Stimulated activated CD8-positive, alpha-beta memory T cell treated with anti-CD3 and anti-CD28 coated beads, Interleukin-4, amount 100 ng/mL, for 4 hours (primary cell): ENCODE results near the gene AFDN.

ENCODE experiments used
- DNase-seq, 2 donors: peaks; one replicate each; pipeline ENCODE4 v3.0.0-alpha.2; 2020; ENCODE audit warnings: low read depth in 2 of 2, low spot score in 1 of 2

Gene AFDN

DNA sequence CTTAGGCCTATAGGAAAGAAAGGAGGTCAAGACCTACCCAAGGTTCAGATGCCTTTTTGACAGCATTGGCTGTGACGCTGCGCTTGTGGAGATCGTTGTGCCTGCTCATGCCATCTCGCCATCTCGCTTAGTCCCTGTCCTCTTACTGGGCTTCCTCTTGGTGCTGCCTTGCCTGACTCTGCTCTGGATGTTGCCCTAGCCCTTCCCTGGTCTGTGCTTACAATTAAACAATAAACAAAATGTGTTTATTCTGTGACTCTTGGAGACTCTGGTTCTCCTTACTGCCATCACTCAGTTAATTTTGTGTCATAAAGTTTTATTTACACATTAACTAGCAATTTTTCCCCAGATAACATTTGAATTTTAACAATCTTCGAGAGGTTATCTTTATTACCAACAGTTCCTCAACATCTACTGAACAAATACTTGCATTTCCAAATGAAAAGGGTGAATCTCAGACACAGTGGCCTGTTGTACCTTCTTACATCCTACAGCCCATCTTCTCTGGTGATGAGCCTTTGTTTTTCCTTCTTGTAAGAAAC lies 11.6 kb downstream of the AFDN start:
- no peak for DNase-seq

GRCh38 chr6:167839343-167839742 lies 12.6 kb downstream of the AFDN start:
- no peak for DNase-seq

- no peak for DNase-seq
Measured at GRCh38 chr6:167839755-167840154, 13.0 kb downstream of the AFDN start.

GRCh38 chr6:167840160-167840525 lies 13.4 kb downstream of the AFDN start:
- no peak for DNase-seq

GRCh38 chr6:167840526-167841179 lies 13.9 kb downstream of the AFDN start:
- DNase-seq = no peak

- DNase-seq = no peak
Measured at GRCh38 chr6:167841981-167842380, 15.3 kb downstream of the AFDN start.

GRCh38 chr6:167842457-167842856 lies 15.7 kb downstream of the AFDN start:
- DNase-seq = no peak

DNA sequence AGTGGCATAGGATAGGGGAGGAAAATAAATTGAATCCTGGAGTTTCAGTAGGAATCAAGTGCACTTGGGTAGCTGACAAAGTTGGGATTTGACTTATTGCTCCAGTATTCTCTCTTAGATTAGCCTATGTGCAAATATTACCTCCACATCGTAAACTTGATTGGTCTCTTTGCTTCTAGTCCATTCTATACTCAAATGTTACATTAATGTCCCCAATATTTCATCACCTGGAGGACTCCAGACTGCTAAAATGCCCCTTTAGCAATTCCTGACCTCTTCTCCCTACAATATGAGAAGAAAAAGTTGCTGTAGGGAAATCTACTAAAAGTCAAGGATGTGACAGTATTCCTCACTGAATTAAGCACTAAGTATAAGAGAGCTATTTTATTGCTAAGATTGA lies 16.3 kb downstream of the AFDN start:
- DNase-seq = no peak

DNA sequence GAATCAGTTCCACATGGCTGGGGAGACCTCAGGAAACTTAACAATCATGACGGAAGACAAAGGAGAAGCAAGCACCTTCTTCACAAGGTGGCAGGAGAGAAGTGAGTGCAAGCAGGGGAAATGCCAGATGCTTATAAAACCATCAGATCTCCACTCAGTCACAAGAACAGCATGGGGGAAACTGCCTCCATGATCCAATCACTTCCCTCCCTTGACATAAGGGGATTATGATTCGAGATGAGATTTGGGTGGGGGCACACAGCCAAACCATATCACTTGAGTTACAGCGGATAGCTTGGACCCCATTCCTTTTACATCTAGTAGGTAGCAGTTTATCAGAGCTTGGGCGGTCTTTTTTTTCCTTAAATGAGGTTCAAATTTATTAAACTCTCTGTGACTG lies 19.1 kb downstream of the AFDN start:
- DNase-seq = no peak

DNA sequence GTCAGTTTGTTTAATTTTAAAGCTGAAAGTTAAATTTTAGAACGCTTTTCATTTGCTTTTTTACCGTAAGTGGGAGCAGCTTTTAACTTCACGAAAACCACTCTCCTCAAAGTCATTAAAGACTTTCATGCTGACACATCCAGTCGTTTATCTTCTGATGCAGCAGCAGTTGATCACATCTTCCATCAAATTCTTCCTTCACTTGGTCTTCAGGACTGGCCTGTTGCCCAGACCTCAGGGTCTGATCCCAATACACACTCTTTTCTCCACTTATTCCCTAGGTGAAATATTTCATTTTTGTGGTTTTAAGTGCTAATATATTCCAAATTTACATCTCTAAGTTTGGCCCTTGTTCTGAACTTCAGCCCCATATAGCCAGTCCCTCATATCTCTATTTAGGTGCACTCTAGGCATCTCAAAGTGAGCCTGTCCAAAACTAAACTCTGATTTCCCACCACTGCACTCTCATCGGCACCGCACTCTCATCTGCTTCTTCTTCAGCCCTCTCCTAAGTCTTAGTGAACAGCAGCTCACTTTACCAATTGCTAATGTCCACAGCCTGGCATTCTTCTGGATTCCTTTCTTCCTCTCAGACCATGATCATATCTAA lies 20.4 kb downstream of the AFDN start:
- DNase-seq = no peak

- no peak for DNase-seq
Measured at GRCh38 chr6:167847936-167848335, 21.2 kb downstream of the AFDN start.

GRCh38 chr6:167848783-167849182 lies 22.1 kb downstream of the AFDN start:
- DNase-seq = no peak

GRCh38 chr6:167849846-167850459 lies 23.2 kb downstream of the AFDN start:
- no peak for DNase-seq

GRCh38 chr6:167850782-167851181 lies 24.1 kb downstream of the AFDN start:
- DNase-seq = no peak

GRCh38 chr6:167851370-167851952 lies 24.8 kb downstream of the AFDN start:
- DNase-seq = no peak

GRCh38 chr6:167855825-167856425 lies 29.2 kb downstream of the AFDN start:
- DNase-seq = no peak

- no peak for DNase-seq
Measured at GRCh38 chr6:167856474-167856873, 29.8 kb downstream of the AFDN start.

DNA sequence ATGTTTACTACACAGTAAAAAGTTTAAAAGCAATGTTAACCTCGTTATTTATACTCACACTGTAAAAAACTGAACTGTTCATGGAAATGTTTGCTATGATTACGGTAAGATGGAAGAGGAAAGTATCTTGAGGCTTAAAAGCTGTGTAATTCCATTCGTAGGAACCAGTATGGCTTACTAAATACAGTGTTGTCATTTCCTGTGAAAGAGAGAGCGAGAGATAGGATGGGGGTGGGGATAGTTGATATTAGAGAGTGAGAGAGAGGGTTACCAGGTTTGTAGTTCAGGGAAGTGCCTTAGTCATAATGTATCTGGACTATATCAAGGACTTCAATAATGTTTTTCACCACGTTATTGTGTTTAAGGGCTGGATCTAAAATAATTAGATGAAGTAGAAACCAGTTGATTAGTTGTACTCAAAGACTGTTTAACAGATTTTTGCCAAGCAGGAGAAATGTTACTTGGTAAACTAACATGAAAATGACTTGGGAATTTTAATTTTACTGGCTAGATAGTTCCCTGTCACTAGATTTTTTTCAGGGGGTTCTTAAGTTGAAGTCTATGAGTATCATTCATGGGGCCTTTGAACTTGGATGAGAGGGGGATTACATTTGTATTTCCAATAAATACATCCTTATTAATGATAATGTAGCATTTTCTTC lies 30.4 kb downstream of the AFDN start:
- DNase-seq = no peak

- no peak for DNase-seq
Measured at GRCh38 chr6:167858086-167858591, 31.4 kb downstream of the AFDN start.

DNA sequence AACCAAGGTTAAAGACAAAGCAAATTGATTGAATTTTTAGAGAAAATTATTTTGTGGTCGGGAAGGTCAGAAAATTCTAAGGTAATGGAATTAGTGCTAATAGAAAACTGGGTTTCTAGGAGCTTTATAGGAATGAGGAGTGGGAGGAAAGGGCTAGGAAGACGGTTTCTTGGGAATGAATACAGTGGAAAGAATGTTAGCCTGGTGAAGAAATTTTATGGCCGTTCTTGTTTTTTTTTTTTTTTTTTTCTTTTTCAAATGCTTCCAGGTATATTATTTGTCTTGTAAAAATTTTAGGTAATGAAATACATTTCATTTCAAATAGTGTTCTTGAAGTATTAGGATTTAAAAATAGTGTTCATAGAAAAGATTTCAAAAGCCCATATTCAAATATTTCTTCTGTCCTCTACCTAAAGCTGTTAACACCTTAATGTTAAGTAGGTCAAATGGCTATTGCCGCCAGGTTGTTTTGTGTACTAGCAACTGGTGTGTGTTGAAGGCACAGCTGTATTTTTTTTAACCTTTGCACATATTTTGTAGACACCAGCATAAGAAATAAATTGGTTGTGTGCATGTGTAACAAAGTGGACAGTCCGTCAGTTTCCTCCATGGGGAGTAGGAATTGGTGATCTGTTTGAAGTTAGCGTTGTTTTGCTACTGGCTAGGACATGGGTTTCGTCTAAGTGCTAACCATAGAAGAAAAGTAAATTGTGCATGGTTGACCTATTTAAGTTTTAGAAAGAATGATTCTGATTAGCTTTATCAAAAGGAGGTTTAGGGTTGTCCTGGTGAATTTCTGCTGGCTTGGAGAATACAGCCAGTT lies 32.3 kb downstream of the AFDN start:
- no peak for DNase-seq
